A673 (cell line): Measurements from ENCODE around the gene SEMA5A. TPM values are rescaled to one million over a fixed set of nuclear protein-coding genes. Genes with fewer than 3 reads are reported as not detected.

Source experiments
- BruUV-seq: library from RNA; stranded (reverse); fragments of 400-500 nt; replicated peaks from 2 replicates; lab custom pipeline; 2021; lab: Mats Ljungman, UMichigan
- CTCF ChIA-PET: fragments of 300-600 bp; sonication (Branson Sonifier 250); formaldehyde crosslinking; loops from one replicate; lab custom pipeline; 2022; ENCODE audit warnings: antibody characterized with exemption; lab: Charles Lee
- POLR2A ChIA-PET: fragments of 300-600 bp; sonication (Branson Sonifier 250); formaldehyde crosslinking; loops from one replicate; lab custom pipeline; 2022; ENCODE audit warnings: antibody characterized with exemption; ENCODE audit not compliant: low non-redundant PET; lab: Charles Lee
- DNase-seq: peaks from one replicate; pipeline ENCODE4 v3.0.0-alpha.2; 2015; ENCODE audit warnings: low spot score
- H3K27ac ChIP-seq: fragments of 200-600 bp; sonication (generic); 2 replicates; pipeline ENCODE4 v1.5.1; 2016; ENCODE audit warnings: mixed run types, low read depth, mild to moderate bottlenecking, mixed read lengths, antibody characterized with exemption, low read length; ENCODE audit not compliant: poor library complexity, severe bottlenecking
- H3K27me3 ChIP-seq: fragments of 200-600 bp; sonication (generic); replicated peaks from 2 replicates; pipeline ENCODE4 v1.6.1; 2017; ENCODE audit warnings: mixed run types, low read depth, mild to moderate bottlenecking, mixed read lengths, antibody characterized with exemption, low read length; ENCODE audit not compliant: insufficient read depth, poor library complexity
- H3K36me3 ChIP-seq: fragments of 200-600 bp; sonication (generic); 2 replicates; pipeline ENCODE4 v1.6.1; 2016; ENCODE audit warnings: mixed run types, mild to moderate bottlenecking, mixed read lengths, antibody characterized with exemption, low read length; ENCODE audit not compliant: insufficient read depth, poor library complexity, severe bottlenecking
- H3K4me1 ChIP-seq: fragments of 200-600 bp; sonication (generic); 2 replicates; pipeline ENCODE4 v1.6.1; 2017; ENCODE audit warnings: mixed run types, mild to moderate bottlenecking, mixed read lengths, antibody characterized with exemption, low read length; ENCODE audit not compliant: insufficient read depth, poor library complexity, severe bottlenecking
- H3K4me3 ChIP-seq: fragments of 200-600 bp; sonication (generic); 2 replicates; pipeline ENCODE4 v1.5.1; 2016; ENCODE audit warnings: low read depth, mixed run types, mild to moderate bottlenecking, mixed read lengths, low read length; ENCODE audit not compliant: poor library complexity, severe bottlenecking
- H3K9me3 ChIP-seq: fragments of 200-600 bp; sonication (generic); 2 replicates; pipeline ENCODE4 v1.6.1; 2016; ENCODE audit warnings: mixed run types, low read depth, mild to moderate bottlenecking, mixed read lengths, antibody characterized with exemption, low read length; ENCODE audit not compliant: poor library complexity, severe bottlenecking
- CTCF ChIP-seq: fragments of 300-800, 200-600 bp; sonication (generic); conservative IDR thresholded peaks from 2 replicates; pipeline ENCODE4 v1.5.1; 2017; ENCODE audit warnings: low read depth, mild to moderate bottlenecking, antibody characterized with exemption, low read length, moderate library complexity, mixed read lengths
- EZH2 ChIP-seq: fragments of 200-600 bp; sonication (generic); IDR thresholded peaks from 2 replicates; pipeline ENCODE4 v1.6.1; 2017; ENCODE audit warnings: borderline replicate concordance, low read depth, mild to moderate bottlenecking, mixed read lengths, antibody characterized with exemption, low read length; ENCODE audit not compliant: poor library complexity, severe bottlenecking
- intact Hi-C: fragments of 100-400 bp; cut with micrococcal nuclease; formaldehyde crosslinking; loops from one replicate; pipeline ENCODE4 v1.10.0; 2022; ENCODE audit not compliant: unreplicated experiment
- total RNA-seq: library from RNA; stranded (reverse); gene quantifications from 2 replicates; pipeline ENCODE4 v1.2.3, GENCODE V29; 2021

Gene SEMA5A
- total RNA-seq, 1 experiment from 2014 or later = 0.17 TPM

- Histone ChIP-seq H3K27ac (no peak overlapping the region), H3K4me1 (no peaks in the 10 kb centered on the region), H3K4me3 (no peak overlapping the region), H3K36me3 (no peaks in the 10 kb centered on the region), H3K27me3 (no peaks in the 10 kb centered on the region), H3K9me3 (no peaks in the 10 kb centered on the region)
- ChIA-PET POLR2A (no interaction called here), CTCF (no interaction called here)
- no peak for DNase-seq
- no TSS peak for BruUV-seq
- TF ChIP-seq CTCF (no peak), EZH2 (no peak)
- intact Hi-C loops = no loop called here
These were observed 202.6 kb downstream of the SEMA5A start for GRCh38 chr5:9343146-9343850.

- intact Hi-C loops = no loop called here
These were observed 203.6 kb downstream of the SEMA5A start for GRCh38 chr5:9342161-9342787.

GRCh38 chr5:9340085-9340484, 205.8 kb downstream of the SEMA5A start:
- H3K27me3 ChIP-seq = no peaks in the 10 kb centered on the region
- no peaks in the 10 kb centered on the region for H3K36me3 ChIP-seq
- TF ChIP-seq EZH2 = no peak
- TF ChIP-seq CTCF = no peak
- intact Hi-C loops = no loop called here
- no peak for DNase-seq
- no TSS peak for BruUV-seq
- H3K4me1 ChIP-seq = no peaks in the 10 kb centered on the region
- CTCF ChIA-PET = no interaction called here
- POLR2A ChIA-PET = no interaction called here
- no peak overlapping the region for H3K27ac ChIP-seq
- H3K9me3 ChIP-seq = no peaks in the 10 kb centered on the region
- no peak overlapping the region for H3K4me3 ChIP-seq

More at GRCh38 chr5:9342161-9342787, 203.6 kb downstream of the SEMA5A start:
- Histone ChIP-seq H3K36me3 (no peaks in the 10 kb centered on the region), H3K27ac (no peak overlapping the region), H3K27me3 (no peaks in the 10 kb centered on the region), H3K4me3 (no peak overlapping the region), H3K4me1 (no peaks in the 10 kb centered on the region), H3K9me3 (no peaks in the 10 kb centered on the region)
- POLR2A ChIA-PET = no interaction called here
- DNase-seq = no peak
- CTCF ChIA-PET = no interaction called here
- BruUV-seq = no TSS peak
- TF ChIP-seq CTCF (no peak), EZH2 (no peak)
